ENCODE data around the gene ACOT11.

The ACOT11 gene

GRCh38 chr1:54566438-54567141, 18.6 kb downstream of the ACOT11 start:
- DNase-seq = no peak

DNA sequence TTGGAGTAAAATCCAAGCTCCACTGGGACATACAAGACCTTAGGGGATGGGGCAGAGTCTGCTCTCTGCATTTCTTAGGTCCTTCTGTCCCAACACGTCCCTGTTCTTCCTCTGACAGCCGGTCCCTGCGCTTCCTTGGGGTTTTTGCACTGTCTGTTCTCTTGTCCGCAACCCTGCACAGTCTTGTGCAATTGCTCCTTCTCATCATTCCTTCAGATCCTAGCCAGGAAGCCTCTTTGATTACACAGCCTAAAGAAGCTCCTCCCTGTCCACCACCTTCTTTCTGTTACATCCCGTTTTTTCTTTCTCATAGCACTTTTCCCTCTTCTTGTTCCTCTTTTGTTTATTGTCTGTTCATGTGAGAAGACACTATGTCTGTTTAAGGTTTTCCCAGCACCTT, 19.9 kb downstream of the ACOT11 start:
- DNase-seq = no peak

- DNase-seq = no peak
Measured at GRCh38 chr1:54569339-54569738, 21.3 kb downstream of the ACOT11 start.

DNA sequence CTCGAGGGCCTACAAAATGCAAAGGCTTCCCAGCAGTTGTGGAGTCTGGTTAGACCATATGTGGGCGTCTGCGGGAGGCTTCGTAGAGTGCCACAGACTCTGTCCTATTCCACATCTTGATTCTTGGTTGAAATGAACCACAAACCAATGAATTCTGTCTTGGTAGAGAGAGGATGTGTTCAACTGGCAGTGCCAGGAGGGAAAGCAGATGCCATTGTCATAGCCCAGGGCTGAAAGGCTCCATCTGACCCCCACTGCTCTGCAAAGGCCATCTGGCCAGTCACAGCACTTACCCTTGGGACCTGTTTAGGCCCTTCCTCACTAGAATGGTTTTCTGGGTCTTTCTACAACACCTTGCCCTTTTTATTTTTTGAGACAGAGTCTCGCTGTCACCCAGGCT, 22.1 kb downstream of the ACOT11 start:
- no peak for DNase-seq

DNA sequence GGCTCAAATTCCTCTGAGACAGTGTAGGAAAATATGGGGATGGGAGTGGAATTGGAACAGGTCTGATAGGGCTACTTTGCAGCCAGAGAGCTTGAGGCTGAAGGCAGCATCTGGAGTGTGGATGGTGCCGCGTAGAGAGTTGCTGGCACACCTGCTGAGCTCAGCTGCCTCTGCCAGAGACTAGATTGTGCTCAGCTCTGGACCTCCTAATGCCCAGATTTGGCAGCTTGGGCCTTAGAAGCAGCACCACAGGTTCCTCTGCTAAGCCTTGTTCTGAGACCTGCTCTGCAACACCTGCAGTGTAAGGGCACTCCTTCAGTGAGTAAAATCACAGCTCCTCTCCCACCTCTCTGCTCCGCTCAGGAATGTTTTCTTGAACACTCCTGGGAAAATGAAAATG, 23.3 kb downstream of the ACOT11 start:
- no peak for DNase-seq

- no peak for DNase-seq
Measured at GRCh38 chr1:54571803-54572541, 23.9 kb downstream of the ACOT11 start.

GRCh38 chr1:54572542-54572850, 24.5 kb downstream of the ACOT11 start:
- DNase-seq = no peak

DNA sequence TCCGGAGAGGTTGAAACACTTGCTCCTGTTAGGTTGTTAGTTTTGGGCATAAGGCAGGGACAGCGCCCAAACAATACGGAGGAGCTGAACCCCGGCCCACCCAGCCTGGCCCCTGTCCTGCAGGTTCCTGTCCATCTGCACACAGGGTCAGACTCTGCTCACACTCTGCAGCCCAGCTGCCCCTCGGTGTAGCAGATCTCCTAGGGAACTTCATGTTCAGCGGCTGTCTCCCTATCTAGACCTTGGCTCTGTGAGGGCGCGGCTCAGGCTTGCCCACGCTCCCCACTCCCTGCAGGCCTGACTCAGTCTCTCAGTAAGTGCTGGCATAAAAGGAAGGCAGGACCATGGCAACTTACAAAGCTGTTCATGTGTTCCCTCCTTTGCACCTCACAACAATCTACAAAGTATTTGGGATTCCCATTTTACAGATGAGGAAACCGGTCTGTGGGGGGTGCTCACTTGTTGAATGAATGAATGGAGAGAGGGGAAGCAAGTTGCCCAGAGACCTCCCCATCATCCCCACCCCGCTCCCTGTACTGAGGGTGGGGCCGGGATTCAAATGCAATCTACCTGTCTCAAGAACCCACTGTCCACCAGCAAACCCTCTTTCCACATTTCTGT, 26.2 kb downstream of the ACOT11 start:
- no peak for DNase-seq

- no peak for DNase-seq
Measured at GRCh38 chr1:54575161-54575560, 27.1 kb downstream of the ACOT11 start.

DNA sequence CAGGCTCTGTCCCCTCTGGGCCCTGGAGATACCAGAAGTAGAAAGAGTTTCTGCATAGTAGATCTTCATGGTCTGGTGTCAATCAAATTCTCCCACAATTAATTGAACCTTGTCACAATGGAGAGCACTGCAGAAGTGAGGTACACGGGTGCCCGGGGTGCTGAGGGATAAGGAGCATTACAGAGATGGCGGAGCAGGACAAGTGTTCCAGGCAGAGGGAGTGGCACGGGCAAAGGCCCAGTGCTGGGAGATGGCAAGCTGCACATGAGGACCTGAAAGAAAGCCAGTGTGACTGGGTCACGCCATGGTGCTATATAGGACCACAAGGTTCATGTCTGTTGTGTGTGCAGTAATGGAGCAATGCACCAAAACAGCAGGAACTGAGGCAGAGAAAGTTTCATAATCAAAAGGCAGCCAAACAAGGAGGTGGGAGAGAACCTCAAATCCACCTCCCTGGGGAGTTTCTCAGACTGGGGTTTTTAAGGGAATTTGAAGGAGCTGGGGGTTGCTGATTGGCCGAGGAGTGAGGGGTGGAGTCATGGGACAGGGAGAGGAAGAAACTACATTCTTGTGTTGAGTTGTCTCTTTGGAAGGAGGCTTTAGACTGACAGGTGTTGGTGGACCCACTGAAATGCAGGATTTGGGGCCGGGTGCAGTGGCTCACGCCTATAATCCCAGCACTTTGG, 27.7 kb downstream of the ACOT11 start:
- no peak for DNase-seq

DNA sequence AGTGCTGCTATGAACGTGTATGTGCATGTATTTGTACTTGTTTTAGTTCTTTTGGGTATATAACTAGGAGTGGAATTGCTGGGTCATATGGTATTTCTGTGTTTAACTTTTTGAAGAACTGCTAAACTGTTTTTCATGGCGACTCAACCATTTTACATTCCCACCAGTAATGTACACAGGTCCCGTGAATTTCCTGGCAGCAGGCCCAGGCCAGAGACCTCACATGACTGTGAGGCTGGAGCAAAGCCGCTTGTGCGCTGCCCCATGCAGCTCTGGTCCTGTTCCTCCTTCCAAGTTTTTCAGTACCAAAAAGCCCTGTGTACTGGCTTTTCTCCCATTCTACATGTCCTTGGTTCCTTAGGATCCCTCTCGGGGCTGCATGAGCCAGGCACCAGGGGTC, 29.6 kb downstream of the ACOT11 start:
- no peak for DNase-seq

- no peak for DNase-seq
Measured at GRCh38 chr1:54579337-54579781, 31.3 kb downstream of the ACOT11 start.

DNA sequence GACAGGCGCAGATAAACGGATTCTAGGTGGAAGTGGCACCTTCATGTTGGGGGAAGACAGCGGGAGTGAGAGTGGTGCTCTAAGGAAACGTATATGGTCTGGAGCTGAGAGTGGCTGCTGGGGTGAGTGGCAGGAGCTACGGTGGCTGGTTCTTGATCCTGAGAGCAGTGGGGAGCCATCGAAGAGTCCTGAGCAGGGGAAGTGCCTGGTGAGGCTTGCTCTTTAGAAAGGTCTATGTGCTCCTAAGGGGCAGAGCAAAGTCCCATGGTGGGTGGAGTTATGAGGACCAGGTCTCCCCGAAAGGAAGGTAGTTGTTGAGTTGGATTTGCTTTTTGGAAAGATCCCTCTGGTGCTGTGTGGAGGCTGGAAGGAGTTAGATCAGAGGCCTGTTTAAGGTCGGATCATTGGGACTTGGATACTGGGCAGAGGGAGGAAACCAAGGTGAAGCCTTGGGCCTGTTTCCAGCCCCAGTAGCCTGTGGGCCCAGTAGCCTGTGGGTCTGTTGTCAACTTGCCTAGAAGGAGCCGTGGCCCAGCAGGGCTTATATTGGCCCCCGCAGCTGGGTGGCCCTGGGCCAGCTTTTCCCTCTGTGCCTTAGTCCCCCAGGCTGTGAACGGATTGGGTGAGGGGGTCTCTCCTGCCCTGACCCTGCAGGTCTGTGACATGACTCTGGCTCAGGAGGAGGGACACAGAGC, 33.0 kb downstream of the ACOT11 start:
- no peak for DNase-seq

DNA sequence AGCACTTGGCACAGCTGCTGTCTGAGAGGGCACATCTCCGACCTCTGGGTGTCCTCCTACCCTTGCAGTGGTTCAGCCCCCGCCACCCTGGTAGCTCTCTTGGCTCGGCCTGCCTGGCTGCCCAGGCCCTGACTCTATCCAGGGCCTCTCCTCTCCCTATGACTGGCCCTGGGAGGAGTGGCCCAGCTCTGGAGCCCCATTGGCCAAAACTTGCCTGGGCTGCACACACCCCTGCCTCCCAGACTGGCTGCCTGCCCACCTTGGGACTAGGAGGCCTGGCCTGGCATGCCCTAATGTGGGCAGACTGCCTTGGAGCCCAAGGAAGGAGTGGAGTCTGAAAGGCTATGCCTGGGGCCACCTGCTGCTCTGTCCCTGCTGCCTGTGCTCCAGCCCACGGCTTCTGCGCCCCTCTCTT, 33.6 kb downstream of the ACOT11 start:
- peak; percentile 77 for DNase-seq

GRCh38 chr1:54582566-54583306, 34.7 kb downstream of the ACOT11 start:
- peak; percentile 50 for DNase-seq

DNA sequence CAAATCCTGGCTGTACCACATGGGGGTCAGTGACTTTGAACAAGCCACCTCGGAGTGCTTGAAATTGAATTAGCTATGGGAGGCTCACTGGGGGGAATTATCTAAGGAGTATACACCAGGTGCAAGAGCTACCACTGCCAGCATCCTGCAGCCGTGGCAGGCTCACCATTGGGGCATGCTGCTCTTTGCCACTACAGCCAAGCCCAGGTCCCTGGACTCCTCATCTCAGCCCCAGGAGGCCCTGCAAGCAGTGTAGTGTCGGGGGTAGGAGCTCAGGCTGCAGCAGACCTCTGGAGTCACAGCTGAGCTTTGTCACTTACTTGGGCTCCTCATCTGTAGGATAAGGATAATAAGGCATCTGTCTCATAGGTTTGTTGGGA, 35.3 kb downstream of the ACOT11 start:
- no peak for DNase-seq

- DNase-seq = no peak
Measured at GRCh38 chr1:54583871-54584270, 35.8 kb downstream of the ACOT11 start.

DNA sequence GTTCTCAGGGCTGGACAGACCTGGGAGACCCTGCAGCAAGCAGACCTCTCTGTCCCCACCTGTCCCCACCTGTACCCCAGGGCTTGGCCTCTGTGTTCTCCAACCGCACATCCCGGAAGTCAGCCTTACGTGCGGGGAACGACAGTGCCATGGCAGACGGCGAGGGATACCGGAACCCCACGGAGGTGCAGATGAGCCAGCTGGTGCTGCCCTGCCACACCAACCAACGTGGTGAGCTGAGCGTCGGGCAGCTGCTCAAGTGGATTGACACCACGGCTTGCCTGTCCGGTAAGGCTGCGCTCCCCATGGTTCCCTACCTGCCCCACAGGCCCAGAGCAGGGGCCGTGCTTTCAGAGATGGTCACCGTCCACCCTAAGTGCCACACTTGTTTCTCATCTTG, 36.5 kb downstream of the ACOT11 start:
- no peak for DNase-seq

DNA sequence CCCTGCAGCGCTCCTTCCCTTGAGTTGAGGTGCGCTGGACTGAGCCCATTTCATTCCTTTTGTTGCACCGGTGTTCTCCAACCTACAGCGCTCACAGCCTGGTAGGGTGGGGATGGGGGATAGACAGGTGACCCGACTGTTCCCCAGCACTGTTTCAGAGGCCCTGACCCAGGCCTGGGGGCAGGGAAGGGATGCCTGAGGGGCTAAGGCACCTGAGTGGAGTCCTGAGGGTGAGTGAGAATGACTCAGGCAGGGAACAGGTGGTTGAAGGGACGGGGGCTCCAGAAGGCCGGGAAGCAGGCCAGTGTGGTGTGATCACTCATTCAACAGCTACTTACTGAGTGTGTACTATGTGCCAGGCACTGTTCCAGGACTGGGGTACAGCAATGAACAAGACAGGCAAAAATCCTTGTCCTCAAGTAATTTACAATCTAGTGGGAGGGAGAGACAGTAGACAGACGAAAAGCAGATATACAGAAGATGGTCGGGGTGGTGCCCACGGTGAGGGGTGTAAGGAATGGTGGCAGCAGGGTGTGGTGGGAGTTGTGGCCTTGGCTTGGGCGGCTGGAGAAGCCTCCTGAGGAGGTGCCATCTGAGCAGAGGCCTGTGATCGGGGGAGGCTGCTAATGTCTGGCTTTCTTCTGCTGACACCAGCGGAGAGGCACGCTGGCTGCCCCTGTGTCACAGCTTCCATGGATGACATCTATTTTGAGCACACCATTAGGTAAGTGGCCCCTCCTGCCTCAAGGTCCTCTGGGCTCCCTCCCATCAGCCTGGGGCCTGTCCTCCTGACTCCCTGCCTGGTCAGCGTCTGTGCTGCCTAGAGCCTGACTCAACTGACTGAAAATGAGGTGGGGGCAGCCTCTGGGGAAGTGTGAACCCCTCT, 37.4 kb downstream of the ACOT11 start:
- no peak for DNase-seq

GRCh38 chr1:54588377-54588776, 40.3 kb downstream of the ACOT11 start:
- no peak for DNase-seq

DNA sequence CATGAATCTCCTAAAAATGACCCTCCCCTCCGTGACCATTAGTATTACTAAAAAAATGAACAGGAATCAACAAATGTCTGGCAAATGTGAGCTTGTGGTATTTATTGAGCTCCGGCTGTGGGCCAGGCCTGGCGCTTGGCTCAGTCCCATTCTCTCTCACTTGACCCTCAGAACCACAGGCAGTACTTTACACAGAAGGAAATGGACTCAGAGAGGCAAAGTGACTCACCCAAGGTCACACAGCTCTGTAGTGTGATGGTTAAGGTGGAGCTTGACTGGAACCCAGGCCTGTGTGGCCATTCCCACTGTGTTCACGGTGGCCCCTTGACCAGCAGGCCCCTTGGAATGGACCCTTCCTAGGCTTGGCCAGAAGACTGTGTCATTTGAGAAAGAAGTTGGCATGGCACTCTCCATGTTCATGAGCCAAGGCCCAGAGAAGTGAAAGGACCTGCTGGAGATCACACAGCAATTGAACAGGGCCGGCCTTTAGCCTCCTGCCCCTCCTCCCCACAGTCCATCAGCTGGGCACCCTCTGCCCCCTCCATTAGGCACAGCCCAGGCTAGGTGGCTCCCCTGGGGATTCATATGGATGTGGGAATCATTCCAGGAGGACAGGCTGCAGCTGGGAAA, 43.2 kb downstream of the ACOT11 start:
- no peak for DNase-seq
